GM23248 (cell line): ENCODE measurements around the gene DNAJC24.

Experiments used
- EZH2 ChIP-seq: fragments of 200-600 bp; sonication (generic); IDR thresholded peaks from 2 replicates; pipeline ENCODE4 v1.6.1; 2018; ENCODE audit warnings: antibody characterized with exemption, mild to moderate bottlenecking; ENCODE audit not compliant: insufficient read depth, poor library complexity, severe bottlenecking
- EZH2phosphoT487 ChIP-seq: fragments of 200-600 bp; sonication (generic); IDR thresholded peaks from 2 replicates; pipeline ENCODE4 v1.6.1; 2018; ENCODE audit warnings: antibody characterized with exemption, moderate library complexity, mild to moderate bottlenecking, low read depth; ENCODE audit not compliant: insufficient read depth

DNA sequence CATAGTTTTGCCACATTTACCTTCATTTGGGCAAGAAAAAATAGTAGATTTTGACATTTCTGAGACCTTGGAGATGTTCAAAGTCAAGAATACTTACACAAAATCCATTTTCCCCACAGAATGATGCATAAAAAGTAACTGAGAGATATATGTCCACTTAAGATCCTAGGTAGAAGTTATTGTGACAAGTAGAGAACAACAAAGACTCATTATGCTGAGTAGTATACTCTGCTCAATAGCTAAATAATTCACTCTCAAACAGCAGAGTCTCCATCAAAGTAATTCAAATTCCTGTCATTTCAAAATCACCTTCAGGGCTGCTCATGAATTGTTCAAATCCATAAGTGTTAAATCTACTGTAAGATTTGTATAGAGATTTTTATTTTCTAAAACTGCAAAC lies 104.4 kb downstream of the DNAJC24 start:
- TF ChIP-seq EZH2phosphoT487 (no peak), EZH2 (no peak)
